GM19467 (cell line): ENCODE results near the gene RTN4.

Experiments
- ATAC-seq: cut with Tn5 transposase; IDR thresholded peaks from one replicate; pipeline ENCODE4 v1.9.1; 2021; ENCODE audit warnings: mild to moderate bottlenecking, moderate library complexity; ENCODE audit not compliant: unreplicated experiment

RTN4 gene

GRCh38 chr2:54975598-54976492 is 74.4 kb downstream of the RTN4 start:
- no peak for ATAC-seq

- no peak for ATAC-seq
These were observed 75.1 kb downstream of the RTN4 start for GRCh38 chr2:54975175-54975574.

- no peak for ATAC-seq
These were observed 80.3 kb downstream of the RTN4 start for GRCh38 chr2:54969940-54970338.

GRCh38 chr2:54969295-54969939 is 80.8 kb downstream of the RTN4 start:
- no peak for ATAC-seq

GRCh38 chr2:54968561-54969218 is 81.6 kb downstream of the RTN4 start:
- ATAC-seq = no peak

DNA sequence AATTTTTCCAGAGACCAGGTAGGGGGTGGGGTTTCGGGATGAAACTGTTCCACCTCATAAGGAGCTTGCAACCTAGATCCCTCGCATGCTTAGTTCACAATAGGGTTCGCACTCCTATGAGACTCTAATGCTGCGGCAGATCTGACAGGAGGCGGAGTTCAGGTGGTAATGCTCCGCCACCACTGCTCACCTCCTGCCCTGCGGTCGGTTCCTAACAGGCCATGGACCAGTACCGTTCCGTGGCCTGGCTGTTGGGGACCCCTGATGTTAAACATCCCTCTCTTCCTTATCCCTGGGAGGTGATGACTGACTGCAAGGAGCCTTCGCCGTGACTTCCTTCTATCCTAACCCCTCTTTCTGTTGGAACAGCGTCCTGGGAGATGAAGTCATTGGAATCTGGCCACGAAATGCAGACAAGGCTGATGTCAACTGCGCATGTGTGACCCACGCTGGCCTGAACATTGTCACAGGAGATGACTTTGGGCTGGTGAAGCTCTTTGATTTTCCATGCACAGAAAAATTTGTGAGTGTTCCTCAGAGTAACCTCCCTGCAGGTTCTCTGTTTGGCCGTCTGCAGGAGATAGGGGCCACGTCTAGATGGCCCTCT is 82.4 kb downstream of the RTN4 start:
- no peak for ATAC-seq

- ATAC-seq = no peak
These were observed 83.0 kb downstream of the RTN4 start for GRCh38 chr2:54967269-54967668.

DNA sequence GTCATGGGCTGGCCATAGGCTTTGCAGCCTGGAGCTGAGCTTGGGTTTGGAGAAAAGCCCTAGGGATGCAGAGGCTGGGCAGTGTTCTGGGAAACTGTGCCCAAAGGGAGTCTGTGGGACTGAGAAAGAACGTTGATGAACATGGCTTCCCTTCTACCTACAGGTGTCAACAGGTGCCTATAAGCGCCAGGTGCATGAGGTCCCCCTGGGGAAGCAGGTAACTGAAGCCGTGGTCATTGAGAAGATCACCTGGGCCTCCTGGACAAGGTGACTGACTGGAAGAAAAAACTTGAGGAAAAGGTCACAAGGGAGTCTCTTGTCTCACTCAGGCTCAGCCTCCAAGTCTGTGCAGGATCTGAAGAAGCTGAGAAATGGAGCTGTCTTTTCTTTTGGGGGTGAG is 83.4 kb downstream of the RTN4 start:
- no peak for ATAC-seq

- ATAC-seq = no peak
These were observed 84.0 kb downstream of the RTN4 start for GRCh38 chr2:54966165-54966832.

GRCh38 chr2:54965425-54965824 is 84.8 kb downstream of the RTN4 start:
- ATAC-seq = no peak

DNA sequence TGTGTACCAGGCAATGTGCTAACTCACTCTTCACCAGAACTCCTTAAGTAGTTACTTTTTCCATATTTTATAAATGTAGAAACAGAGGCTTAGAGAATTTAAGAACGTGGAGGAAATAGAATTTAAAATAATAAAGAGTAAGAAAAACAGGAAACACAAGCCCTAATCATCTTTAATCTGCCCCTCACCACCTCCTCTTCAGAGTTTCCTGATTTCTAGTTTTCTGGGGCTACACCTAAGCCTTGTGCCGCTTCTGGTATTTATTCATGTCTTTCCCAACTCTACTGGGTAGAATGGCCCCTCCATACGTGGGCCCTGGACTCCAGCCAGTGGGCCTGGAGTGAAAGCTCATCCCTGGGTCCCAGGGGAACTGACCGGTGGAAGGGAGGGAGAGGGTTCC is 85.4 kb downstream of the RTN4 start:
- no peak for ATAC-seq

- ATAC-seq = no peak
These were observed 86.0 kb downstream of the RTN4 start for GRCh38 chr2:54964271-54964670.

DNA sequence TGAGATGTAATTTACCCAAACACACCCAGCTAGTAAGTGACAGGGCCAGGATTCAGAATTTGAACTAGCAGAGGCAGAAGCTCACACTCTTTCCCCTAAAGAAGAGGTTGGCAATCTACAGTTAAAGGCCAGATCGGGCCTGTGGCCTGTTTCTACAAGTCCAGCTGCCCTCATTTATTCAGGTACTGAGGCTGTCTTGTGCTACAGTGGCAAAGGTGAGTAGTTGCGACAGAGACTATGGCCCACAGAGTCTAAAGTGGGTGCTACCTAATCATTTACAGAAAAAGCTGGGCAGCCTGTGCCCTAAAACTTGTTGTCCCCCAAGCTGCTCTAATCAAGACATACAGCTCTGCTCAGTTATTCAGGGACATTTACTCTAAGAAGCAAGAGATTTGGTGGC is 86.8 kb downstream of the RTN4 start:
- ATAC-seq = no peak

- no peak for ATAC-seq
These were observed 87.3 kb downstream of the RTN4 start for GRCh38 chr2:54962935-54963440.

DNA sequence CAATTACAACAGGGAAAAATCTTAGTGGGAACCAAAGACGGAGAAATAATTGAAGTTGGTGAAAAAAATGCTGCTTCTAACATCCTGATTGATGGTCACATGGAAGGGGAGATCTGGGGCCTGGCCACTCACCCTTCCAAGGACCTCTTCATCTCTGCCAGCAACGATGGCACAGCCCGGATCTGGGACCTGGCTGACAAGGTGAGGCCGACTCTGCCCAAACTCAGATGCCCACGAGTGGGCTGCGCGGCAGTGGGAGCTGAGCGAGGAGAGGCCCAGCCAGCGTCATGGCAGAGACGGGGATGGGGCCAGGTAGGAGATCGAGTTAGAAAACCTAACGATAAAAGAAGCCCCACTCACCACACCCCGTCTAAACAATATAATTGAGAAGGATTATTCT is 87.7 kb downstream of the RTN4 start:
- ATAC-seq = no peak

- ATAC-seq = no peak
These were observed 90.1 kb downstream of the RTN4 start for GRCh38 chr2:54960164-54960563.

GRCh38 chr2:54958717-54959371 is 91.4 kb downstream of the RTN4 start:
- ATAC-seq = no peak

GRCh38 chr2:54957321-54957999 is 92.8 kb downstream of the RTN4 start:
- no peak for ATAC-seq

GRCh38 chr2:54956111-54956627 is 94.1 kb downstream of the RTN4 start:
- no peak for ATAC-seq
